Prostate gland (tissue), 2 donors: ENCODE data around the gene SMIM20.

Experiments
- CTCF ChIP-seq, 4 experiments: fragments of 200-600 bp in 2 of 4; fragments of 450-650 bp in 2 of 4; sonication (generic) in 2 of 4; IDR thresholded peaks; 1 replicate in 3 of 4; 2 replicates in 1 of 4; pipeline ENCODE4 v1.5.1; 2016 to 2019; ENCODE audit warnings: antibody characterized with exemption in 4 of 4, mild to moderate bottlenecking in 2 of 4, moderate library complexity in 2 of 4
- POLR2AphosphoS5 ChIP-seq: sonication (generic); formaldehyde crosslinking; IDR thresholded peaks from one replicate; pipeline ENCODE4 v1.6.1; 2017; ENCODE audit warnings: antibody characterized with exemption

- no peak for TF ChIP-seq CTCF (IDR thresholded peaks at IDR 0.05)
- TF ChIP-seq POLR2AphosphoS5: no peak
Observed at GRCh38 chr4:25978327-25978726, 64.3 kb downstream of the SMIM20 start.
